HuH-7.5 (cell line): ENCODE data around the gene COL4A1.

Source experiments
- DNase-seq: peaks from one replicate; pipeline ENCODE4 v3.0.0; 2011; ENCODE audit warnings: low spot score

The COL4A1 gene

DNA sequence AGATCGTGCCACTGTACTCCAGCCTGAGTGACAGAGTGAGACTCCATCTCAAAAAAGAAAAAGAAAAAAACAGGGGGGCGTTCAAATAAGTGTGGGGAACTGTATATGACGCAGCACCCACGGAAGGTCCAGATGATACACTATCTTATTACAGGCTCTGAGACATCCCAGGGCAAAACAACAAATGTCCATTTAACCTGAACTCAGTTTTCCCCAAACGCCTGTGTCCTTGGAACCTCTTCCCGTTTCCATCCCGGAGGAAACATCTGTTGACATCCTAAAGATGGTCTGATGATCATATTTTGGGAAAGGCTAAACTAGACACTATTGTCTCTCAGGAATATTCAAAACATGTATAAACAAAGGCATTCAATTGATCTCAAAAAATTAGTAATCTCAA lies 72.4 kb downstream of the COL4A1 start:
- no peak for DNase-seq

DNA sequence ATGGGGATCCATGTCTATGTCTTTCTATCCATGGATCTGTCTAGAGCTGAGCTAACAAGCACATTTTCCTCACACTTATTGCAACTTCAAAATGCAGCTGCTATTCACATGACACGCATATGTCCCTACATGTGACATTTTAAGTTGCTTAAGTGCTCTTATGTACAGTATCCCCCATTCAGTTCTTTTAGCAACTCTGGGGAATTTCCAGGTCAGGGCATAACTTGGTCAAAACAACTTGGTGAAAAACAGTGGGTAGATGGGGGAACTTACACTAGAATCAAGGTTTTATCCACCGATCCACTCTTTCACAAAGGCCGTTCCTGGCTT lies 73.0 kb downstream of the COL4A1 start:
- DNase-seq: no peak

DNA sequence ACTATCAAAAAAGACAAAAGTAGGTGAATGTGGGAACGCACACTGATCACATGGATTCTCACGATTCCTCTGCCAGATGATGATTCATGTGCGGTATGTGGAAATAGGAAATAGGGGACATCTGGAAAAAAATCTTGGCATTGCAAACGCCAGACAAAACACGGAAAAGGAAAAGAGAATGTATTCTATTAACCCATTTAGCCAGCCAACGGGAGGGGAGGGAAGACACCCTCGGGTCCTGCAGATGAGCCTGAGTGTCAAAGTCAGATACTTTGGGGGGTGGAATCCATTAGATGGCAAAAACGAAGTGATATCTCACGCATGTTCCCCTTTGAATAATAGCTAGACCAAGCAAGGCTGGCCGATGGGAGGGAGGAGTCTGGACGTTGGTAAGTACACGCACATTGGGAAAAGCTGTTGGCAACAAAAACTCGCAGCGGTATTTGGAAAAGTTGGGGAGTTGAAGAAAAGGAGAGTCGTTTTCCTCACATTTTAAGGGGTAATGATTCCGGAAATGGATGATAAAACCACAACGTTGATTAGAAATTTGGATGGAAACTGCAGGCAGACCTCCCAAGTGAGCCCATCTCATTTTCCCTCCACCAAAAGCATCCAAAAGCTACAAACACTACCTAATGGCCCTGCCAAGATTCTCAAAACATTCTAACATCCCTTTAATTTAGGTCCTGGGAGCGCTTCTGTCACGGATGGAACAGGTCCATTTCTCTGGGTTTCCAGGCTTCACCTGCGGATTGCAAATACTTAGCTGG lies 73.6 kb downstream of the COL4A1 start:
- no peak for DNase-seq

DNA sequence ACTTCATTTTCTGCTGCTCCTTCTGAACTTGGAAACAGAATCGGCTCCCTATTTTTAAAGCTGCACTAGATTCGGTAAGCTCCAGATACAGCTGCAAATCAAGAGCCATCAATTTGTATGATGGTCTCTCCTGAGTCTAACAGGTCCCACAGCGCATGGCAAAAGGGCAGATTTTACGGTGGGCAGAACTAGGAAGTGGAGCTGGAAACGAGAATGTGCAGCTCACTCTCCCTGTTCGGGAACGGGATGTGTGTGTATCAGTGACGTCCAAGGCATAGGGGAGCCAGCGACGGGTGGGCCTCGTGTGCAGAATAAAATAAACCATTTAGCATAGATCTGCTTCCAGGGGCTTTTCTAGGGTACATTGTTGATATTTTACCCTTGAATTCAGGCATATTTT lies 74.2 kb downstream of the COL4A1 start:
- DNase-seq: no peak

DNA sequence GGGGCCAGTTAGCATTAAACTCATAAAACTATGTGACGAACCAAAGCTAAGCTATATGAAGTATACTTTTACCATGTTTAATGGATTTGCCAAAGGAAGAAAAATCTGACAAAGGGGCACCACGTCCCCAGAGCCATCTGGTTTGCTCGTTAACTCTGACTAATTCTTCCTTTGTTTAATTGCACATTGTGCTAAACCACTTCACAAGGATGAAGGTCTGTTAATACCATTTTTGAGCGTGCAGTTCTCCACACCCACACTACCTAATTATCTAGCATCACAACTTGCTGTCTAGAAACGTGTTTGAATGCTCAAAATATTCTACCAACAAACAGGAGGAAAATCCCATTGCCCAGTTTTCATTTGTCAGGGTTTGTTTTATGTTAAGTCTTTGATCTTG lies 74.8 kb downstream of the COL4A1 start:
- no peak for DNase-seq

DNA sequence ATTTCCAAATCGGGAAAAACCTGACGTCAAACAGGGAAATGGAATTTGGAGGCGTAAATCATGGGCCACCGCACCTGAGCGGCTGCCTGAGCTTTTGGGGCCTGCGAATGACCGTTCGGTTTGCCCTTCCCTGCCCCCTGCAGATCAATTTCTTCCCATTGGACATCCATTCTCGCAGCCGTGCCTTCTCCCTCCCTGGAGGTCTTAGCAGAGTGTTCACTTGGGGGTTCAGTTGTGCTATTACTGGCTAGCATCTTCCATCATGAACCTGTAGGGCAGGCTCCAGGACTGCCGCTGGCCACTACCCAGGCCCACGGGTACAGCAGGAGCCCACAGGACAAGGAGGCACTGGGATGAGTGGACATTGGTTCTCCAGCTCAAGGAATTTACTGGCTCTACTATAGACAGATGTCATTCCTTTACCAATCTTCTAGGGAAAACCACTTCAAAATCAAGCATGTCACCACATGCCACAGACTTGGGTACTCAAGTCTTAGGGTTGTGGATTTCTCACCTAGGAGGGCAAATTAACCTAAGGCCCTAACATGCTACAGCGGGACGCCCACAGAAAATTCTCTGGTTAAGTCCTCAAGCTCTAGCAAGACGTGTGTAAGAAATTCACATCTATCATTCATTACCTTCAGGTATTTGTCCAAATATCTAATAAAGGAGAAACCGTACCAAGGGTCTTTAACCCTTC lies 75.5 kb downstream of the COL4A1 start:
- DNase-seq: no peak

DNA sequence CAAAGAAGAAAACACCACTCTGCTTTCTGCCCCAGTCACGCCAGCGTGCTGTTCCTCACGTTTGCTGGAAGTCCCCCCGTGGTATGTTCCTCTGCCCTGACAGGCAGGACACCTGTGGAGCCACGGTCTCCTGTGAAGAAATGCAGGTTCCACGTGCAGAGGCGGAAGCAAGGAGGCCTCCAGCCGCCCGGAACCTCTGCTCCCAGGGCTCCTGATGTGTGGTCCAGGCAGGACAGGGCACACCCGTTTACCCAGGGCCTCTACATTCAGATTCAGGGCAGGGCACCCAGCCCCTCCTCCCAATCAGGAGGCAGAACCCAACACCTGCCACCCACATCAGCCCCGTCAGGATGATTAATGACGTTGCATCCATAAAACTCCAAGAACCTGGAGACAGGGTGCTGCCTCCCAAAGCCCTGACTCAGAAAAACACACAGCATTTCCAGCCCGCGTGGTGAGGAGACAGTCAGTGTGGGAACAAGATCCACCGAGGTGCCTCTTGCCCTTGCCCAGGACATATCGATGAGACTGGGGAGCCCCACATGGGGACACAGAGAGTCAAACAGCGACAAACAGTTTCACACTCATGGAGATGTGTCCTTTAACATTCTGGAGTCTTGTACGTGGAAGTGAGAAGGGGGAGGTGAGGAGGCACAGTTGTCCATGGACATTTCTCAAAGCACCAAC lies 76.2 kb downstream of the COL4A1 start:
- DNase-seq: no peak

DNA sequence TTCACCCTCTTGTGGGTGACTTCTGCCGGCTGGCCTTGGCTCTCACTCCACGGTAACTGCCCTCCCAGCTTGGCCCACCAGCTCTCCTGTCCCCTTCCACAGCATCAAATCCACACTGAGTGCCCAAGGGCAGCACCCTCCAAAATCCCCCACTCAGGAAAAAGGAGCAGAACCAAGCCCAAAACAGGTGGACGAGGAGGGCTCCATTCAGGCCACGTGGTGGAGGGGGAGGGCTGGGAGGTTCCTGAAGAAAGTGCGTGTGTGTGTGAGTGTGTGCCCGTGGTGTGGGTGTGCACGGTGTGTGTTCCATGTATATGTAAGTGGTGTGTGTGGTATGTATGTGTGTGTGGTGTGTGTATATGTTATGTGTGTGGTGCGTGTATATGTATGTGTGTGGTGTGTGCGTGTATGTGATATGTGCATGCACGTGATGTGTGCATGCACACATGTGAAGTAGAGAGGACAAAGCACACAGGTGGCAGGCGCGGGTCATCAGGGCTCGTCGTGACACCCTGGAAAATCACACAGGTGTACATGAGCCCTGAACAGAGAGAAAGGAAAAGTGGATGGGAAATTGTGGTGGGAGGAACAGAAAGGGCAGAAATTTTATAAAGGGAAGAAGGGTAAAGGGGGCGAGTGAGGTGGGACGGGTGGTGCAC lies 76.9 kb downstream of the COL4A1 start:
- no peak for DNase-seq

DNA sequence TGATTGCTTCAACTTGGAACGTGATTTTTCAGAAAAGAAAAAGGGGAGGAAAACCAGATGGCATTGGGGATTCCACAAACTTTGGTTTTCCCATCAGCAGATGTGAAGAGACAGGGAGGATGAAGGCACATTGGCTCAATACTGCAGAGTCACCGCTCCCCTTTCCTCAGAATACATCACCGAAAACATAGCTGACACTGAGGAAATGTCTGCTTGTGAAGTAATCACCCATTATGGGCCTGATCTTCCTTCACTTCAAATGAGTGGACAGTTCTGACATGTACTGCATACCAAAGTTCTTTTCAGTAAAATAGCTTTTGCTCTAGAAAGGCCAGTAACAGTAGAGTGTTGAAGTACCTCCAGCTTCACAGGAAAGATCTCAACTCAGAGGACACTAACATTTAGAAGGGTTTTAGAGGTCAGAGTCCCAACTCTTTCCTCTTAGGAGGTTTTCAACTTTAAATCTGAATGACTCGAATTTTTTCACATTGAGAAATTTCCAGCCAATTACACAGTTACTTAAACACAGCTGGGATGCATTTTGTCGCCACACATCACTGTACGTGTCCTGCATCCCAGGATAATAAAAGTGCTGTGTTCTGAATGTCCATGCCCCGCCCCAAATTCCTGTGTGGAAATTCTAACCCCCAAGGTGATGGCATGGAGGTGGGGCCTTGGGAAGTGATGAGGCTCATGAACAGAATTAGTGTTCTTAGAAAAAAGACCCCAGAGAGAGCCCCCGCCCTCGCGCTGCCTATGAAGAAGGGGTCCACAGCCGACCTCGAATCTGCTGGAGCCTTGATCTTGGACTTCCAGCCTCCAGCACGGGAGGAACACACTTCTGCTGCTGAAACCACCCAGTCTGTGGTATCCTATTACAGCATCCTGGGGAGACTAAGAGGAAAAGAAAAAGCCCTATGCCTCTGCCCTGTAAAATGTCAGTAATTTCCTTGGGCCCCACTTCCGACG lies 77.7 kb downstream of the COL4A1 start:
- DNase-seq: no peak

DNA sequence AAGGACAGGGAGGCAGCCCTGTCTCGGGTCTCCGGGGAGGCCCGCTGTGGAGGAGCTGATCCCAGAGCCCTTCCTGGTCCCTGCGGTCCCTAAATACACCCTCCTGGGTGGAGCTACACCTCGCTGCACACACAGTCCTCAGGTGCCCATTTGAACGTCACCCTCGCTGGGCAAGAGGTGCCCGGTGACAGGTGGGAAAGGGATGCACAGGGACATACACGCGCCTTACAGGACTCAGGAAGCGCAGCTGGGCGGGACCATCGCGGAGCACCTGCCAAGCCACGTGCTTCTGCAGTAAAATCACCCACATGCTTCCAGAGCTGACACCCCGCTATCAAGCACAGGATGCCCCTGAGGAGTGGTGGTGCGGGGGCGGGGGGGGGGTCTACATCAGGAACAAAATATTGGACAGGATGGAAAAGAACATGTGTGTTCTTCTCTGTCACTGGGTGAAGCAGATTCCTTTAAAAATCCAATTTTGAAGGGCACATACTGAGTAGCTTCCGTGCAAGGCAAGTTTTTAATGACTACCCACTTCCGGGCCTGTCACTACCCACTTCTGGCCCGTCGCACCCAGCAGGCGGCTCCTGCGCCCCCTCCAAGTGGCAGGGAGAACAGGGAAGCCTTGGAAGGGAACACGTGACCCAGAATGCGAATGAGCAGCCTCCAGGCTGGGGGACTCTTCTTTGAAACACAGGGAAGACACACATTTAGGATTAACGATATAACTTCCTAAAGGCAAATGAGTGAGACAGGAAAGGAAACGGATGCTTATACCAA lies 78.9 kb downstream of the COL4A1 start:
- no peak for DNase-seq

DNA sequence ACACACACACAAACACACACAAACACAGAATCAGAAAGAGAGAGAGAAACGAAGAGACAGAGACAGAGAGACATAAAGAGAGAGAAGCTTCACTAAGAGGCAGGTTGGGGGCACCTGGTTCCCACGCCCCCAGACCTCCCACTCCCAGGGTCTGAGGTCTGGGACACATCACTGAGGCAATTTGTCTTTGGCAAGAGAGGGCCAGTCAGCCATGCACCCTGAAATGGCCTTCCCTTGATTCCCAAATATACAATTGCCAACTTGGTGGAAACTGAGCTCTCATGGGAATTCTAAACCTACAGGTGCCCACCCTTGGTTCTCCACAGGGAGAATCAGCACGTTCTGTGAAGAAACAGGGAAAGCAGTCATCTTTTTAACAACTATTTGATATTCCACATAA lies 79.5 kb downstream of the COL4A1 start:
- DNase-seq: no peak

DNA sequence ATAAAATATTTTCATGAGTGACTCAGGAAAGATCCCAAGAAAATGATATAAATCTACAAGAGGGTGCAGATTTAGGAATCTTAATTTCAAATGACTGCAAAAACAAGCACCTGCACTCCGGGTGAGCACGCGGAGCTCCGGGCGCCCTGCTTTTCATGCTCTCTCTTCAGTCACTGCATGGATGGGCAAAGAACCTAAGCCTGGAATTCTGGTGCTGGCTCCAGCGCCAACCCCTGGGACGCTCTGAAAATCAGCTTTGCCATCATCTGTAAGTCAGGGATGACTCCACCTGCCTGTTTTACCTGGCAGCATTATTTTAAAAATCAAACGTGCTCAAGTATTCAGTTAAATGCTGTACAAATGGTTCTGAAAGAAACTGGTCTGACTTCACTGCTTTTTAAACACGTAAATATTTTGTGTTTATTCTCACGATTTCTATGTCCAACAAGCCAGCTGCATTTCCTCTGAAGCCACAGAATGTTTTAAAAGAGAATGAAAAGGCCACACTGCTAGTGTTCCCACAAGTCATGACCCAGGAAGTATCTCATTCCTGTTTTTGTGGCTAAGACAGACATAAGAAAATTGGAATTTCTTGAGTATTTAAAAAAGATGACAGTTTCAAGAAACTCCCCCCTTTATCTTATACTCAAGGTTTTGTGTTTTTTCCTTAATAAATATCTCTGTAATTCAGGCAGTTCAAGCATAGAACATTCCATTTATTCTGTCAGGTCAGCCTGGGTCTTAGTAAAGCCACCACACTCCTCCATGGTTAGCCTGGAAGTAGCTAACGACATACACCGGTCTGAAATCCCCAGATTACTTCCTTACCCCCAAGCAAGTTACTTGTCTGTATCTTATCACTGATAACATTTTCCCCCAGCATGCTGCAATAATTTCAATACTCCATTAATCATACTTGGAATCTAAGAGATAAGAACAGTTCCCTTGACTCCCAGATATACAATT lies 81.1 kb downstream of the COL4A1 start:
- DNase-seq: no peak

DNA sequence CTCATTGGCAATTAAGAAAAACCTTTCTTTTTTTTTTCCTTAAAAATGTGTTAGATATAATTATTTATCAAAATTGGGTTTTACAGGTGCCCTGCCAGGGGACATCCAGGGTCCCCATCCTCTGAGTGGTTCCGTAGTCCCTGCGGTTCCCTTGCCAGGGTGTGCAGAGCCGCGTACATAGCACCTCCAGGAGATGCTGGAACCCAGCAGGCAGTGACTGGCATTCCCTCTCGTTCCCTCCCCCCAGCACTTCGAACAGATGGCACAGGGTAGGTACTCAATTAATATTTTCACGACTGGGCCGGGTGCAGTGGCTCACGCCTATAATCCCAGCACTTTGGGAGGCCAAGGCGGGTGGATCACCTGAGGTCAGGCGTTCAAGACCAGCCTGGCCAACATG lies 82.0 kb downstream of the COL4A1 start:
- no peak for DNase-seq

DNA sequence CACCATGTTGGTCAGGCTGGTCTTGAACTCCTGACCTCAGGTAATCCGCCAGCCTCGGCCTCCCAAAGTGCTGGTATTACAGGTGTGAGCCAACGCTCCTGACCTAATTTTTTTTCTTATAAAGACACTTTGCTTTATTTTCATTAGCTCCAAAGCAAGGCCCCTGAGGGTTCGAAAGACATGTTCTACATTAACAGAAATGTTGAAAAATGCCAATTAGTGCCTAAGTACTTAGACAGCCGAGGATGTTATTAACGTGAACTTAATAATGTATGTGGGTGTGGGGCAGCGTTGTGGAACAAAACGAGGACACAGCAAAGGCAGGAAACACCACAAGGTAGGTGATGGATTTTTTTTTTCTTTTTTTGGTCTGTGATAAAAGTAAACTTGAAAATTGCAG lies 82.4 kb downstream of the COL4A1 start:
- no peak for DNase-seq

DNA sequence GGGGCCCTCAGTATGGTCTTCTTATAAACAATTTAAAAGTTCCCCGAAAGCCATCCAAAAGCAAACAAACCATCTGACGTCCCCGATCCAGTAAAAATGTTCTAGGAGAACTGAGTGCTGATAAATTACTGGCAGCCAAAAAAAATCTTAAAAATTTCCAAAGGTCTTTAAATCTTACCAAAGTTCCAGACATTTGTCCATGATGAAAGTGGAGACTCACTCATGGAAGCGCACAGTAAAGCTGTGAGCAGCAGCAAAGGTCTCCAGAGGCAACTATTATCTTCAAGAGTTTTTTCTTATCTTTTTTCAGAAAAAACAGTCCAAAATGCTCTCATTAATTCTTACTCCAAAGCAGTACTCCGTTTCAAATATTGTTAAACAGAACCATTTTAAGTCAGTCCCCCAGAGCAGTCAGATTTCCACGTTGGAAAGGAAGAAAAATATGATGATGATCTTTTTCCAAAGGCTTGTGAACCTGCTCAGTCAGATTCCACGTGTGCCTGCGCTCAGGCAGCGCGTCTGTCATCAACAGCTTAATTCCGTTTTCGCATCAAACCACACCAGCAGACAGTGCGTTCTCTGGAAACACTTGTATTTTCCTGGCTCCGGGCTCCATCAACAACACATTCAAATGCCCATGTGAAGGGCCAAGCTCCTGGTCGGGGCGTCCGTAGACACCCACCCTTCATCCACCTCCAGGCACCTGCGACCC lies 85.4 kb downstream of the COL4A1 start:
- no peak for DNase-seq

DNA sequence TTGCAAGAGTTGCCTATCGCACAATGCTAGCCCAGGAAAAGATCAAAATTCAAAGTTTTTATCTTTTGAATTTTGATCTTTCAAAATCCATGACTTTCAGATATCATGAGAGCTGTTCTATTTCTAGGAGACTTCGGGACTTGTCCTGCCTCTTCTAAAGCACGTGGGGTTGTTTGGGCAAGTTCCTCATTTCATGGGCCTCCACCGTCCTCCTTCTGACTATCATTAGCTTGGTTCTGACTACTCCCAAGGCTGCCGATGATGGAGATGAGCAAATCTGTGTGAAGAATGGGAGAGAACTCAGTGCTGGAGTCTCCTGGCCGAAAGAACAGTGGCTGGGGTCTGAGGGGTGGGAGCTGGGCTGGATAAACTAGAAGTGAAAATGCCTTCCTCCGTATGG lies 86.5 kb downstream of the COL4A1 start:
- DNase-seq: no peak

DNA sequence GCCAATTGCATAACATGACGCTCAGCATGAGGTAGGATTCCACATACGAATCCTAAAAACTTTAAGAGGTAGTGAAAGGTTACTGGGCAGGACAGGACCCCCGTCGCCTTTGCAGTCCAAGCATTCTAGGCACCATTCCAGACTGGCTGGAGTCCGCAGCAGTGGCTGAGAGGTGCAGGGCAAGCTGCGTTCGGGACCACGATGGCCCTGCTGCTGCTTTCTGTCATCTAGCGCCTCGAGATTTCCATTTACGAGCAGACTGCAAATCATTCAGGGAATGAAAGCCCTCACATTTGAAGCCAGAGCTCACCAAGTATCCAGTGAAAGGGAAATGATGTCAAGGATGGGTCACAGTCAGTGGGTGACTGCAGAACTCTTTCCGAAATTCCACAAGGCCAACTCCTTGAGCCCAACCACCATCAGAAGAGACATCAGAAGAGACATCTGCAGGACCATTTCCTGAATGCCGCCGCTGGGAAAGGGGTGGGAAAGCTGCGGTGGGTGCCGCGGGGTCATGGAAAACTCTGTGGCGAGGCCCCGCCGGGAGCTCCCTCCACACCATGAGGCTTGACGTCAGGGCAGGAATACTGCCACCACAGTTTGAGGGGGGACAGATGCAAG lies 88.3 kb downstream of the COL4A1 start:
- DNase-seq: no peak

DNA sequence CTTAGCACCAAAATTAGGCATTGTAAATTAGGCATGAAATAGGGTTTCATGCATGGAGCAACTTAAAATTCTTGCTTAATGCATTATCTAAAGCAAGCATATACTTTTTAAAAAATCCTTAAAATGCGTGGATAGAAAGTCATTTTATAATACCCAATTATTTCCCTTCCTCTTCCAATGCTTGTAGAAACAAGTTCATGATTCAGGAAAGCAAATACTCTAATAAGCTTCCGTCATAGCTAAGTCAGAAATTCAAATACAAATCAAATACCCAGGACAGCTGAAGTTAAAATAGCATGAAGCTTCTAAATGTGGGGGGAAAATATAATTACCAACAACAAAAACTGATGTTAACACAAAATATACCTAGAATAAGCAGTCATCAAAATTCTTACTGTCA lies 89.1 kb downstream of the COL4A1 start:
- DNase-seq: no peak

DNA sequence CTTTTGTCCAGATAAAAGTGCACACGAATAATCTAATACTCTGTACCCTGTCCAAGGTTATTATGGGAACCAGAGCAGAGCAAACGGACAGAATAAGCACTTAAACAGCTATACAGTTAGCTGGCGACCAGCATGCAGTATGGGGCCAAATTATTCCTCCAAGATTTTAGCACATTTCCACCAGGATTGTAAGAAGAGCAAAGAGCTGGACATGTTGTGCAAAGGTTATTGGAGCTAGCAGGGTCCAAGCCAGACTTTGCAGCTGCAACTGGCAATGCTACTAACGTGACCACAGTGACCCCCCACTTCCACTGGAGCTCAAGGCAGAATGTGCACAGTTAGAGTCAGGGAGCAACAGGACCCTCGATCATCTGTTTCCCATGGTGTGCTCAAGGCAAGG lies 89.9 kb downstream of the COL4A1 start:
- no peak for DNase-seq
